AG10803 (cell line): ENCODE measurements around the gene MFN2.

Experiments used
- DNase-seq: peaks from one replicate; pipeline ENCODE4 v3.0.0; 2010; ENCODE audit warnings: low read depth
- H3K4me3 ChIP-seq: 2 replicates; pipeline ENCODE4 v1.5.1; 2011; ENCODE audit warnings: mild to moderate bottlenecking, low read length, control low read depth
- CTCF ChIP-seq: conservative IDR thresholded peaks from 2 replicates; pipeline ENCODE4 v1.5.1; 2011; ENCODE audit warnings: mild to moderate bottlenecking, low read length, control low read depth, inconsistent platforms

Gene MFN2

GRCh38 chr1:12052008-12052573 is 71.8 kb downstream of the MFN2 start:
- TF ChIP-seq CTCF: no peak
- DNase-seq: peak; percentile 81
- no peak overlapping the region for H3K4me3 ChIP-seq

- TF ChIP-seq CTCF: no peak
- no peak overlapping the region for H3K4me3 ChIP-seq
- no peak for DNase-seq
Observed at GRCh38 chr1:12052997-12053686, 72.9 kb downstream of the MFN2 start.

GRCh38 chr1:12053752-12054548 is 73.7 kb downstream of the MFN2 start:
- TF ChIP-seq CTCF: no peak
- DNase-seq: no peak
- no peak overlapping the region for H3K4me3 ChIP-seq

- no peak overlapping the region for H3K4me3 ChIP-seq
- DNase-seq: no peak
- TF ChIP-seq CTCF: no peak
Observed at GRCh38 chr1:12055259-12055658, 75.0 kb downstream of the MFN2 start.

GRCh38 chr1:12056331-12056841 is 76.1 kb downstream of the MFN2 start:
- no peak overlapping the region for H3K4me3 ChIP-seq
- no peak for DNase-seq
- no peak for TF ChIP-seq CTCF

- DNase-seq: no peak
Observed at GRCh38 chr1:12057382-12057781, 77.1 kb downstream of the MFN2 start.

More at GRCh38 chr1:12057382-12057781, 77.1 kb downstream of the MFN2 start:
- no peak overlapping the region for H3K4me3 ChIP-seq
- TF ChIP-seq CTCF: no peak
